SK-N-SH (cell line): ENCODE results near the gene NEURL2.

ENCODE experiments used
- EP300 ChIP-seq, 2 experiments: IDR thresholded peaks; 2 replicates each; pipeline versions ENCODE4 v1.4.0 to v1.6.1; 2012; ENCODE audit warnings: borderline replicate concordance in 1 of 2, low read depth in 1 of 2, low read length in 1 of 2
- GABPA ChIP-seq: IDR thresholded peaks from 2 replicates; pipeline ENCODE4 v1.4.0; 2012; ENCODE audit warnings: low read depth, mild to moderate bottlenecking
- GATA2 ChIP-seq: sonication (generic); formaldehyde crosslinking; IDR thresholded peaks from 2 replicates; pipeline ENCODE4 v1.5.0; 2020; ENCODE audit warnings: mild to moderate bottlenecking, missing genetic modification reagents
- MAX ChIP-seq: IDR thresholded peaks from 2 replicates; pipeline ENCODE4 v1.4.0; 2012; ENCODE audit warnings: low read depth
- PBX3 ChIP-seq: IDR thresholded peaks from 2 replicates; pipeline ENCODE4; 2012
- RAD21 ChIP-seq: IDR thresholded peaks from 2 replicates; pipeline ENCODE4 v1.6.1; 2012; ENCODE audit warnings: mild to moderate bottlenecking, low read length
- USF1 ChIP-seq: IDR thresholded peaks from 2 replicates; pipeline ENCODE4 v1.4.0; 2012; ENCODE audit warnings: low read depth, borderline replicate concordance

- no peak for TF ChIP-seq RAD21
- TF ChIP-seq GATA2, result no peak
- no peak for TF ChIP-seq EP300 (IDR thresholded peaks at IDR 0.05; ENCODE audit: borderline replicate concordance in 1 of 2, low read depth in 1 of 2, low read length in 1 of 2)
- no peak for TF ChIP-seq USF1
- TF ChIP-seq MAX, result no peak
- no peak for TF ChIP-seq PBX3
- no peak for TF ChIP-seq GABPA
These were observed 7.3 kb upstream of the NEURL2 start for GRCh38 chr20:45898285-45898684.
